NCI-H1930 (cell line): ENCODE data around the gene IRF7.

Experiments used
- DNase-seq, 2 experiments: peaks; one replicate each; lab custom pipeline; 2025; lab: John Stamatoyannopoulos, UW

Gene IRF7

DNA sequence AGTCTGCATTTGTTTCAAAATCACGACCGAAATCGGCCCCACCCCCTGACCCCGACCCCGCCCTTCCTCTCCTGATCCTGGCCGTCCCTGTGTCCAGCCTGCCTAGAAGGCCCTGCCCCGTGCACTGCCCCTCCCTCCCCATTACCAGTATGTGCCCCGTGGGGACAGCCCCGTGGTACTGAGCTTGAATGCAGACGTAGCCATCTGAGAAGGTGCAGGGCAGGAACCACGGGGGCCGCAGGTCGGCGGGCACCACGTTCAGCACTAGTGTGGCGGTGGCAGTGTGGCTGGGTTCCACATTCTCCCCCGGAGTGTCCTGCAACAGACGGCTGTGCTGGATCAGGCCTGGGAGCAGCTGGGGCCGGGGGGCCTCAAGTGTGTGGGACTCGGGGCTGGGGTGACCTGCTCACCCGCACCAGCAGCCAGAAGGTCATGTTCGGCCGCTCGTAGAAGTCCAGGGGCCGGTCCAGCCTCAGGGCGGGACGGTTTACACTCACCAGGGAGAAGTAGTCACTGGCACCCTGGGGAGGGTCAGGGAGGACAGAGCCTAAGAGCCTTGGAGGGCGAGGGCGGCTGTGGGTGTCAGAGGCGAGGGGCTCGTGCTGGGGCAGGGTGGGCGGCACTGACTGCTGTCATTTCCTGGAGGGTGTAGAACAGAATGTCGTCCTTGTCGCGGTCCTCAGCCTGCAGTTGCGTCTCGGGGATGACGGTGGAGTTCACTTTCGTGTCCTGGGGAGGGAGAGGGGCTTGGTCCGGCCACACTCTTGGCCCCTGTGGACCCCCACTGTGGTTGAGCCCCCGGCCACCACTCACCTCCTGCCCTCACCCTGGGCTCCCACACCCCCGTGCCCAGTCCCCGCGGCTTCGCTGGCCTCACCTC, 5.4 kb upstream of the IRF7 start:
- DNase-seq = no peak

DNA sequence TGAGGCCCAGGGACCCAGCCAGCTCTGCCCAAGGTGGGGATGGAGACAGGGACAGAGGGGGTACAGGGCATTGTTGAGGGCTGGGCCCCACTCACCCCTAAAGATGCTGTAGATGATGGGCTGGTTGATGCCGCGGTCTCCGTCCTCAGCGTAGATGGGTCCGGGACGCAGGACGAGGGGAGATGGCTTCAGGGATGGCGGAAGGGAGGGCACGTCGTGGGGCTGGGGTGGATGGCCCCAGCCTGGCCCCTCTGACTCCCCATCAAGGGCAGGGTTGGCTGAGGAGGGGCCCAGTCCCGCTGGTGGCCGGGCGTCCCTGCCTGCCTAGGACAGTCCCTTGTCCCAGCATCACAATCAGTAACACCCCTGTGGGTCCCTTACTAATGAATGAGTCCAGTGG, 4.5 kb upstream of the IRF7 start:
- no peak for DNase-seq

DNA sequence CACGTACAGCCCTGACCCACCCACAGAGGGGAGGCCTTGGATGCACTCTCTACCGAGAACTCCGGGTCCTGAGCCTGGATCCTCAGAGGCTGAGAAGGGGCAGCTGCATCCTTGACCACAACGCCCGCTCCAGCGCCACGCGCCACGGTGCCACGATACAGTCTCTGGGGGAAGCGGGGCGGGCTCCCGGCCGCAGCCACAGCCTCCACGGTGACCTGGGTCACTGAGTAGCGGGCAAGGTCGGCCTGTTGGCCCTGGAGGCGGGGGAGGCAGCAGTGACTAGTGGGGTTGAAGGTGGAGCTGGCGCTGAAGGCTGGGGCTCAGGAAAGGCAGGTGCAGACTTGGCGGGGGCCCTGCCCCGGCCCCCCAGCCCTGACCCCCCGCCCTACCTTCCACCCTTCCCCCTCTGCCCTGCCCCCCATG, 3.9 kb upstream of the IRF7 start:
- DNase-seq = no peak

DNA sequence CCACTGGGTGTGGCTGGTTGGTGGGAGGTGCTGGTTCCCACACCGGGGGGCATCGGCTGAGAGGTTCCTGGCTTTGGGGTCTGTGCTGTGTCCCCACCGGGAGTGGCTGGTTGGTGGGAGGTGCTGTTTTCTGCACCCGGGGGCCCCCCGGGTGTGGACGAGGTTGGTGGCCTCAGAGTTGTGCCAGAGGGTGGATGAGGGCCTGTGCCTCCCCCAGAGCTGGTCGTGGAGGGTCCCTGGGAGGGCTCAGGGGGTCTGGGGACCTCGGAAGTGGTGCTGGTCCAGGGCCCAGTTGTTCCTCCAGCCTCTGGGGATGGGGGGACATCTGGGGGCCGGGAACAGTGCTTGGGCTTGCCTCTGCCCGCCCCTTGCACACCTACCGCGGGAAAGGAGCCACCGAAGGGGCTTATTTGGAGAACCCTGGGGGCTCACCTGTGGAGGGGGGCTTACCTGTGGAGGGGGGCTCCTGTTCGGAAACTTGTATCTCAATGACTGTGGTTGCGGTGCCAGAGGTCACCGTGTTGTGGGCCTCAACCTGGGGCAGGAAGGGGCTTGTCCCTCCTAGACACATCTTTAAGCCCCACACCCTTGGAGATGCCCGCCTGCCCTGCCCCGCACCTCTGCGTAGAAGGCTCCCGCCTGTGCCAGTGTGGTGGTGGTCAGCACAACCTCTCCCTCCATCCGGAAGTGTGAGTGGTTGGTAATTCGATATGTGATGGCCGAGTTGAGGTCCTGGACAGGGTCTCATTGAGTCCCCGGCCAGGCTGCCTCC, 3.3 kb upstream of the IRF7 start:
- no peak for DNase-seq

DNA sequence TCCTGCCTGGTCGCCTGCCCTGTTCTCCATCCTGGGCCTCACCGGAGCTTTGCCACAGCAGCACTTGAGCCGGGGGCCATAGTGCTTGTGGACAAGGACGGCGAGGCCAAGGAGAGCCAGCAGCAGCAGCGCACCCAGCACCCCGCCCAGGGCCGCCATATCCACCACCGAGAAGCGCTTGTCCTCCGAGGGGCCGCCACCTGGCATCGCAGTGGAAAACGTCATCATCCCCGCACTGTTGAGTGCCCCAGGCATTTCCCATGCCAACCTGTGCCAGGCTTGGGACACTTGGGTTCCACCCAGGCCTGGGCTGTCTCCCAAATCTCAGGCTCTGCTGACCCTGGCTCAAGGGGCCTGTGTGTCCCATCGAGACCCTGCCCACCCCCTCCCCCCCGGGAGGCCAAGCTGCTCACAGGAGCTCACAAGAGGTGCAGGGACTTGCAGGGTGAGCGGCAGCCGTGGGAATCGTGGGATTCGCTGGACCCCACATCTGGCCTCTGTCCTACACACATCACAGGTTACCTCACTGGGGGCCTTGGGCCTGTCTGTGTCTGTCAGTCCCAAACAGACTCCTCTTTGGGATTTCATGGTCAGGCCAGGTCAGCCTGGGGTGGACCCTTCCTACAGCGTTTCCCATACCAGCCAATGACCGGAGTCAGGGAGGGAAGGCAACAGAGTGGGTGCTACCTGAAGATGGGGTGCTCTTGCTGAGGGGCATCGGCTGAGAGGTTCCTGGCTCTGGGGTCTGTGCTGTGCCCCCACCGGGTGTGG, 2.3 kb upstream of the IRF7 start:
- DNase-seq = no peak

DNA sequence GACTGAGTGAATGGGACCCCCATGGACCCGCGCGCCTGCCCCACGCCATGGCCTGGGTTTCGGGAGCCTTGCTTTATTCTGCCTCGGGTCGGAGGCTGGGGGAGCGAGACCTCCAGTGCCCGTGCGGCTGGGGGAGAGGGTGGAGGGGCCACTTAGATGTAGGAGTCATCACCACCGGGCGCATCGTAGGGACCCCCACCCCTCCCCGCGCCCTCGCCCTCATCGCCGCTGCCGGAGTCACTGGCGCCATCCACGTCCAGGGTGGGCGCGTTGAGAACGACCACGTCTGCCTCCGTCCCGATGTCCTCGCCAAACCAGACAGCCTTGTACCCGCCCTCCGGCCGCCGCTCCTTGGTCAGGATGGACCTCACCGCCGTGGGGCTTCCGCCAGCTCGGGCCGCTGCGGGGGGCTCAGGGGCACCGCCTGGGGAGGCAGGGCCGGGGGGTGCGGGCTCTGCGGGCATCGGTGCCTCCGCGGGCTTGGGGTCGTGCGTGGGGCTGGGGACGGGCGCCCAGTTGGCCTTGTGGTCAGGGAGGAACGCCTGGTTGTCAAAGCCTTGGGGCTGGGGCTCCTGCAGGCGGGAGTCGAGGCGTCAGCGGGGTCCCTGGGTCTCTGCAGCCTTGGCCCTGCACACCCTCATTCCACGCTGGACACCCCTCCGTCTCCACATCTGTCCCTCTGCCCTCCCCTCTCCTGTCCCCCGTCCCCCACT, 1.6 kb upstream of the IRF7 start:
- no peak for DNase-seq

DNA sequence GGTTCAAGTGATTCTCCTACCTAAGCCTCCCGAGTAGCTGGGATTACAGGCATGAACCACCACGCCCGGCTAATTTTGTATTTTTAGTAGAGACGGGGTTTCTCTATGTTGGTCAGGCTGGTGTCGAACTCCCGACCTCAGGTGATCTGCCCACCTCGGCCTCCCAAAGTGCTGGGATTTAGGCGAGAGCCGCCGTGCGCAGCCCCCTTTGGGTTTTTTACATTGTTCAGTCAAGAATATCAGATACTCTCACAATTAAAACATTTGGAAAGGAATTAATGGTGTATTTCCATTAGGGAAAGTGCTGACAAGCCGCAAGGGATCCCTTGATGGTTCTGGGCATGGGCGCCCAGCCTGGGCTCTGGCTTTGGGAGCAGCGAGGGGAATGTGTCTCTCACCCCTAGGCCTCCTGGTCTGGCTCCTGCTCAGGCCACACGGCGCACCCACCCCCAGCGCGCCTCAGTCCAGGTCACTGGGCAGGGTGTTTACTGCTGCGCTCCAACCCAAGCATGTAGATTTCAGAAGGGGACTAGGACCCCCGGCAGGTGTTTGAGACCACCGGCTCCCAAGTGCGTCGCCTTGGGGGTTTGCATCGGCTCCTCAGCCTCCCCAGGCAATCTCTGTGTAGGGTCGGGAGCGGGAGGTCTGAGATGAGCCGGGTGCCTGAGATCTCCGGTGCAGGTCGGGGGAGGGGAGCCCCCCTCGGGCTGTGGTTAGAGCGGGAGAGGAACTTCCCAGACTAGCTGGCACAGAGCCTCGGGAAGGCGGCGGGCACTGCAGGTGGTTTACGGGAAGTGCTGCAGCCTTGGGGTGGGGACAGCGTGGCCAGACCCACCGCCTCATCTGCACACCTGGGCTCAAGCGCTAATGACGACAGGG, 809 bp upstream of the IRF7 start:
- no peak for DNase-seq

DNA sequence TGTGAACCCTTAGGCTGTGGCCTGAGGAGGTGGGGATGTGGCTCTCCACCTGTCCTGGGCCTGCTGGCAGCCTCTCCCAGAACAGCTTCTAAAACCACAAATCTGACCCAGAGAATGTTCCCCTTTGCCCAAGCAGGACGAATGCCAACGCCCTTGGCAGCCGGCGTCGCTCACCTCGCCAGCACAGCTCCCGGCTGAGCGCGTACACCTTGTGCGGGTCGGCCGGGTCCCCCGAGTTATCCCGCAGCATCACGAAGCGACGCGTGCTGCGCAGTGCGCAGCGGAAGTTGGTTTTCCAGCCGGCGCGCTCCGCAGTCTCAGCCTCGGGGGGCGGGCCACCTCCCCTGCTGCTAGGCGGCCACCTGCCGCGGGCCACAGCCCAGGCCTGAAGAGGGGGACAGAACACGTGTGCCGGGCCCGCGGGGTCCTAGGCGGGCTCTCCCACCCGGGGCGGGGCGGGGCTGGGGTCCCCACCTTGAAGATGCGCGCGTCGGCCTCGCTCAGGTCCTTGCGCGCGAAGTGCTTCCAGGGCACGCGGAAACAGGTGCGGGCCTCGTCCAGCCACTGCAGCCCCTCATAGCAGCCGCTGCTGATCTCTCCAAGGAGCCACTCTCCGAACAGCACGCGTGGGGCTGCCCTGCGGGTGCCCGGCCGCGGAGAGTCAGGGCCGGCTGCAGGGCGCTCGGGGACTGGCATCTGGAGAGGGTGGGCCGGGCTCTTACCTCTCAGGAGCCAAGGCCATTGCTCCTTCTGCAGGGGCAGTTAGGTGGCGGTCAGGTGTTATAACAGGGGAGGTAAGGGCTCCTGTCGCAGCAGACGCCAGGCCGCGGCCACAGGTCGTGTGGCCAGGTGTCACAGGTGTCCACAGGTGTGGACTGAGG, 887 bp downstream of the IRF7 start:
- no peak for DNase-seq

DNA sequence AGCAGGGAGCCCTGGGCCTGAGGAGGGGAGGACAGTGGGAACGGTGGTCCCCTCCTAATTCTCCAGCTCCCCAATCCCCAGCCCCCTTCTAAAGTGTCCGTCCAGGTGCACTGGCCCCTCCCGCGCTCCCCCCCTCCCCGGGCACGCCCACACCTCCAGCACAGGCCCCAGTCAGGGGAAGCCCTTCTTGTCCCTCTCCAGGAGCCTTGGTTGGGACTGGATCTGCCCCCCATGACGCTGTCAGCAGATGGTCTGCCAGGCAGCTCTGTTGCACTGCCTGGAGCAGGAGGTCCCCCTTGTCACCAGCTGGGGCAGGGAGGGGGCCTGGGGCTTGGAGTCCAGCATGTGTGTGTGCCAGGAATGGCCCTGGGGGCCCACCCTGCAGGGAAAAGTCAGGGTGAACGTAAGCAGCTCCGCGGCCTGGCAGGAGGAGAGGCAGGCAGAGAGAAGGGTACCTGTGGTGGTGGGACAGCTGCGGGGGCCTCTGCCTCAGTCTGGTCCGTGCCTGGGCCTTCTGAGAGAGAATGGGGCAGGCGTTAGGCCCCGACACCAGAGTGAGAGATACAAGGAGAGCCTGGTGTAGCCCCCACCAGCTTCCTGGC, 1.6 kb downstream of the IRF7 start:
- DNase-seq = no peak

DNA sequence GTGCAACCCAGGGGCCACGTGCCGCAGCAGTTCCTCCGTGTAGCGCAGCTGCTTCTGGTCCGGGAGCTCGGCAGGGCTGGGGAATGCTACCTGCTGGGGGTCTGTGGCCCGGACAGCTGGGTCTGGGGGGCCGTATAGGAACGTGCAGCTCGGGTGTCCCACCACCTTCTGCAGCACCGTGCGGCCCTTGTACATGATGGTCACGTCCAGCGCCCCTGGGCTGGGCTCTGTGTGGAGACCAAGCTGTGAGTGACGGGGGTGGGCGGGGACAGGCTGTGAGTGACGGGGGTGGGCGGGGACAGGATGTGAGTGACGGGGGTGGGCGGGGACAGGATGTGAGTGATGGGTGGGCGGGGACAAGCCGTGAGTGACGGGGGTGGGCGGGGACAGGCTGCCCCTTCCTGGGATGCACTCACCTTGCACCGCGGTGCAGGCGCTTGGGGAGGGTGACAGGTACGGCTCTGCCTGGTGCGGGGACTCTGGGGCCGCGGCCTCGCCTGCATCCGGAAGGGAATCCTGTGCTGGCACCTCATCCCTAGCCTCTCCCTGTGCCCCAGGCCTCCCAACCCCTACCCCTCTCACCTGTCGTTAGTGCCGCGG, 2.3 kb downstream of the IRF7 start:
- peak in 1 of 2 experiments; percentile 46 for DNase-seq

DNA sequence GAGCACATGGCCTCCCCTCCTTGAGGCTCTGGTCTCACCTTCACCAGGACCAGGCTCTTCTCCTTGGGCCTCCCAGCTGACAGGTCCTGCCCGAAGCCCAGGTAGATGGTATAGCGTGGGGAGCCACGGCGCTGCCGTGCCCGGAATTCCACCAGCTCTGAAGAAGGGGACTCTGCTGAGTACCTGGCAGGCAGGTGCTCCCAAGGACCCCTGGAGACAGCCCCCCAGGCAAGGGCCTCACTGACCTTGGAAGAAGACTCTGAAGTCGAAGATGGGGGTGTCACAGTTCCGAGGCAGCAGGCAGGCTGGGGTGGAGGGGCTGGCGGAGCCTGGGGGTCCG, 2.8 kb downstream of the IRF7 start:
- DNase-seq = no peak

DNA sequence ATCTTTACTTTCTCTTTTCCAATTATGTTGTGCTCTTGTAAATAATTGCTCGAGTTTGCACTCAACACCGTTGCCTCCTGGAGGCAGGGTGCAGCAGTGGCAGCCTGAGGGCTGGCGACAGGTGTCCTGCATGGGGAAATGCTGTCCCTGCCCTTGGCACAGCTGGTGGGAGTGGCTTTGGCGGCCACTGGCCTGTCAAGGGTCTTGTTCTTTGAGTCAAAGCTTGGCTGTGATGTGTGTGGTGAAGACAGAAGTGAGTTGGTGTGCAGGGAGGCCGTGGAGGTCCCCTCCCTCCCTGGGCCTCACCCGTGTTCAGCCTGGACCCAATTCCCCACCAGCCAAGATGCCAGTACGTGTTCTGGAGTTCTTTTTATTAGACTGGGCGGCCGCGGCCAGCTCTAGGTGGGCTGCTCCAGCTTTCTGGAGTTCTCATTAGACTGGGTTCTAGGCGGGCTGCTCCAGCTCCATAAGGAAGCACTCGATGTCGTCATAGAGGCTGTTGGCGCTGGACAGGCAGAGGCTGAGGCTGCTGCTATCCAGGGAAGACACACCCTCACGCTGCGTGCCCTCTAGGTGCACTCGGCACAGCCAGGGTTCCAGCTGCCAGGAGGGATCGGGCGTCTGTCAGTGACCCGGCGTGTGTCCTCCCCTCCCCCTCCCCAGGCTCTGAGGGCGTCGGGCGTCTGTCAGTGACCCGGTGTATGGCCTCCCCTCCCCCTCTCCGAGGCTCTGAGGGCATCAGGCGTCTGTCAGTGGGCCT, 3.4 kb downstream of the IRF7 start:
- no peak for DNase-seq

DNA sequence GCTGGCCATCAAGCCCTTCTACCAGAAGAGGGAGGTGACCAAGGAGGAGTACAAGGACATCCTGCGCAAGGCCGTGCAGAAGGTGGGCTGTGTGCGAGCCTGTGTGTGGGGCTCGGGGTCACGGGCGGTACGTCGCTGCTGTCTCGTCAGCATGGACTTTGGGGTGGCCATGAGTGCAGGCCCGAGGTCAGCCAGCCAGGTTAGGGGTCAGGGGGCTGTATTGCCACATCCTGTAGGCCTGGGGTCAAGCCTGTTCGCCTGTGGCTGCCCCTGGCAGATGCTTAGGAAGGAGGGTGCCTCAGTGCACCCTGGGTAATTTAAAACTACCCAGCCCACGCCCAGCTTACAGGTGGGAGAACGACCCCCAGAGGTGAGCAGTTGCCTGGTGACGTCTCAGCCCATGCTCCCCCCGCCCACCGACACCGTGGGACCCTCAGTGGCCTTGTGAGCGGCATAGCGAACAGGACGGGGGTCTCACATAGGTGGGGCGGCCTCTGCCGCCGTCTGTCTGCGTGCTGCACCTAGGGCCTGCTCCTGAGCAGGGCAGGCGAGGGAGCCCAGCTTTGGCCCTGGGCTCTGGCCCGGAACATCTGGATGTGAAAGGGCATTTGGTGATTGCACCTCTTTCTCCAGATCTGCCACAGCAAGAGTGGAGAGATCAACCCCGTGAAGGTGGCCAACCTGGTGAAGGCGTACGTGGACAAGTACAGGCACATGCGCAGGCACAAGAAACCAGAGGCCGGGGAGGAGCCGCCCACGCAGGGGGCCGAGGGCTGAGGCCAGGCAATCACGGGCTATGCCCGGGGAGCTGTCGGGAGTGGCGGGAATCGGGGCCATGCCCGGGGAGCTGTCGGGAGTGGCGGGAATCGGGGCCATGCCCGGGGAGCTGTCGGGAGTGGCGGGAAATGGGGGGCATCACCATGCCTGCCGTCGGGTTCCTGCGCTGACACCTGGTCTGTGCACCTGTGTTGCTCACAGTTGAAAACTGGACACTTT, 4.5 kb downstream of the IRF7 start:
- DNase-seq = no peak

DNA sequence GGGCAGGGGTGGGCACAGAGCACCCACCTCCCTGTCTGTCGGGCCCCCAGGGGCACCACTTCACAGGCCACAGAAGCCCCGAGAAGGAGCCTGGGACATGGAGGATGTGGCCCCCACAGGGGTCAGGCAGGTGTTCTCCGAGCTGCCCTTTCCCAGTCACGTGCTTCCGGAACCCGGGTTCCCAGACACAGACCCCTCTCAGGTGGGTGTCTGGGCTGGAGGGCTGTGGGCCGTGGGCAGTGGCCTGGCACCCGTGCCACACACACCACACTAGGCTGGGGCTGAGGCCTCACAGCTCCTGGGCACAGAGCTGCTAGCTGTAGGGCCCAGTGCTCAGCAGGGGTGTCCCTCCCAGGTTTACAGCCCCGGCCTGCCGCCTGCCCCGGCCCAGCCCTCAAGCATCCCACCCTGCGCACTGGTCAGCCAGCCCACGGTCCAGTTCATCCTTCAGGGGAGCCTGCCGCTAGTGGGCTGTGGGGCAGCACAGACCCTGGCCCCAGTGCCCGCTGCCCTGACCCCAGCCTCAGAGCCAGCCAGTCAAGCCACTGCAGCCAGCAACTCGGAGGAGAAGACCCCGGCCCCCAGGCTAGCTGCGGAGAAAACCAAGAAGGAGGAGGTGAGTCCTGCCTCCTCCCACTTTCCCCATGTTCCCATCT, 5.5 kb downstream of the IRF7 start:
- no peak for DNase-seq

DNA sequence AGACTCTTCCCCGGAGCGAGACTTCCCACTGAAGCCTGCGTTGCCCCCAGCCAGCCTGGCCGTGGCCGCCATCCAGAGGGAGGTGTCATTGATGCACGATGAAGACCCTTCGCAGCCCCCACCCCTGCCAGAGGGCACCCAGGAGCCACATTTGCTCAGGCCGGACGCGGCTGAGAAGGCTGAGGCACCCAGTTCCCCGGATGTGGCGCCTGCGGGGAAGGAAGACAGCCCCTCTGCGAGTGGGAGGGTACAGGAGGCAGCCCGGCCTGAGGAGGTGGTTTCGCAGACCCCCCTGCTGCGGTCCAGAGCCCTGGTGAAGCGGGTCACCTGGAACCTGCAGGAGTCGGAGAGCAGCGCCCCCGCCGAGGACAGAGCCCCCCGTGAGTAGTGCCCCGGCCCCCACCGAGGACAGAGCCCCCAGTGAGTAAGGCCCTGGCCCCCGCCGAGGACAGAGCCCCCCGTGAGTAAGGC, 6.4 kb downstream of the IRF7 start:
- DNase-seq = no peak

DNA sequence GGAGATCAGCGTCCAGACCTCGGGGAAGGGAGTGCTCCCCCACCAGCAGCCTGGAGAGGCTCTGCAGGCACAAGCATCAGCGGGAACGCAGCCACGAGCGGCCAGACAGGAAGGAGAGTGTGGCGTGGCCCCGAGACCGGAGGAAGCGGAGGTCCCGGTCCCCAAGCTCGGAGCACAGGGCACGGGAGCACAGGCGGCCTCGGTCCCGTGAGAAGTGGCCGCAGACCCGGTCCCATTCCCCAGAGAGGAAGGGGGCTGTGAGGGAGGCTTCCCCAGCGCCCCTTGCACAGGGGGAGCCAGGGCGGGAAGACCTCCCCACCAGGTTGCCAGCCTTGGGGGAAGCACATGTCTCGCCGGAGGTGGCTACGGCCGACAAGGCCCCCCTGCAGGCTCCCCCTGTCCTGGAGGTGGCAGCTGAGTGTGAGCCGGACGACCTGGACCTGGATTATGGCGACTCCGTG, 6.9 kb downstream of the IRF7 start:
- DNase-seq = no peak
